HL-60/S4 treated with phorbol 12-myristate 13-acetate at 8.2 ng/mL for 4 days and 3 days (cell line): ENCODE measurements around the gene FLNB.

ENCODE experiments used
- in situ Hi-C: fragments of 300-500 bp; cut with MboI; formaldehyde crosslinking; loops from 2 replicates; pipeline ENCODE4 v1.15.0; 2022; ENCODE audit warnings: low sequenced_read_pairs

Gene FLNB

GRCh38 chr3:58008141-58009025 lies at the start of gene FLNB:
Gene FLNB (plus strand): TSS chr3:58008422. CDS start chr3:58008565, 143 bp downstream.
- in situ Hi-C loops: no loop called here

- in situ Hi-C loops: no loop called here
Observed at GRCh38 chr3:57958642-57959422, 49.4 kb upstream of the FLNB start.

DNA sequence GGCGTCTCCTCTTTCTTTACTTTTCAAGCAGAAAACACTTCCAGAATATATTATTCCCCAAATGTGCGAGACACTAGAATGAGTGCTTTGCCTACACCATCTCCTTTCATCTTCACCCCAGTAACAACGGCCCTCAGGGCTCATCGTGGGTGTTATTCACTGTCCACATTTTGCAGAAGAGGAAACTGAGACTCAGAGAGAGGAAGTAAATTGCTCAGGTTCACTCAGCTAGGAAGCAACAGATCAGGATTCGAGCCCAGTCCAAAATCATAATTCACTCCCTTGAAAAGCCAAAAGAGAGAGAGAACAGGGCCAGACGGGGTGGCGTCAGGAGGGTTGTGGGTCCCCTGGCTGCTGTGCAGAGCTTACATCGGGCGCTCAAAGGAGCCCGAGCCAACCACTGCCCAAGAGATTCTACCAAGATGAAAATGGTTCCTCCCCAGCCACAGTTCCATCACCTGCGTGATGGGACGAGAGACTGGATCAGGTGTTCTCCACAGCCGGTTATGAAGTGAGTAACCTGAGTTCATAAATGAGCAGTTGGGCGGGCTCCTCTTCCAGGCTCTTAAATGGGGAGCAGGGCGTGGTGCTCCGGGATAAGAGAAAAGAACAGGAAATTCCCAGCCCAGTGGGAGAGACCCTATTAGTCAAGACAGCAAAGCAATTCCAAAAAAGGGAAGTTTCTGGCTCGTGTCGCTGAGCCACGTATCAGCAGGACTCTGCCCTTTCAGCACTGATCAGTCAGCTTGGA lies 48.6 kb upstream of the FLNB start:
- in situ Hi-C loops: no loop called here

DNA sequence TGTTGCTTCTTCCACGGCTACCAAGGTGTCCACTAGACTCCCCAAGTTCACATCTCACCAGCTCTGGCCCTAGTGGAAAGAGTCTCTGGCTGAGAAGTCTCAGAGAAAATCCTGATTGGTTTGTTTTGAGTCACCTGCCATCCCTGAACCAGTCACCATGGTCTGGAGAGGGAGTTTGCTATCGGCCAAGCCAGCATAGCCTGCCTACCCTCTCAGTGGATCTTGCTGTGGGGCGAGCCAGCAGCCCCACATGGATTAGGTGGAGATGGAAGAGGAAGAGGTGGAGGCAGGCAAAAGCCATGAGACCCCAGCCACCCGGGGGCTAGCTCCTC lies 48.1 kb upstream of the FLNB start:
- in situ Hi-C loops: no loop called here

DNA sequence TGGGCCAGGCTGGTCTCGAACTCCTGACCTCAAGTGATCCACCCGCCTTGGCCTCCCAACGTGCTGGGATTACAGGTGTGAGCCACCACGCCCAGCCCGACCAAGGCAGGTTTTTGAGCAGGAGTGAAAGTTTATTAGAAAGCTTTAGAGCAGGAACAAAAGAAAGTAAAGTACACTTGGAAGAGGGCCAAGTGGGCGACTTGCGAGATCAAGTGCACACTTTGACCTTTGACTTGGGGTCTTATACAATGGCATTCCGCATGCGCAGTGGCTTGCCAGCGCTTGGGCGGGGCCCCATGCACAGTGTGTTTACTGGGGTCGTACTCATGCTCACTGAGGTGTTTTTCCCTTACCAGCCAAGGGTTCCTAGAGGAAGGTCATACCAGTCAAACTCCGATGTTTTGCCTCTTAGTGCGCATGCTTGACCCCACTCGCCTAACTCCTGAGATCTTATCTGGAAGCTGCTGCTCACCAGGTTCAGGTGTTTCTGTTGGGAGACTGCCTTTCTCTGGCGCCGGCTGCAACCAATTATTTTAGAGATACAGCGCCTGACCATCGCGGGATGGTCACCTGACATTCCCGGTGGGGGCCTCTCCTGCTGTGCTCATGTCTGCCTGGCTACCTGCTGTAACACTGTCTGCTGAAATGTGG lies 46.9 kb upstream of the FLNB start:
- in situ Hi-C loops: no loop called here

GRCh38 chr3:57961828-57962447 lies 46.3 kb upstream of the FLNB start:
- in situ Hi-C loops: no loop called here

- in situ Hi-C loops: no loop called here
Observed at GRCh38 chr3:57962448-57962834, 45.8 kb upstream of the FLNB start.

DNA sequence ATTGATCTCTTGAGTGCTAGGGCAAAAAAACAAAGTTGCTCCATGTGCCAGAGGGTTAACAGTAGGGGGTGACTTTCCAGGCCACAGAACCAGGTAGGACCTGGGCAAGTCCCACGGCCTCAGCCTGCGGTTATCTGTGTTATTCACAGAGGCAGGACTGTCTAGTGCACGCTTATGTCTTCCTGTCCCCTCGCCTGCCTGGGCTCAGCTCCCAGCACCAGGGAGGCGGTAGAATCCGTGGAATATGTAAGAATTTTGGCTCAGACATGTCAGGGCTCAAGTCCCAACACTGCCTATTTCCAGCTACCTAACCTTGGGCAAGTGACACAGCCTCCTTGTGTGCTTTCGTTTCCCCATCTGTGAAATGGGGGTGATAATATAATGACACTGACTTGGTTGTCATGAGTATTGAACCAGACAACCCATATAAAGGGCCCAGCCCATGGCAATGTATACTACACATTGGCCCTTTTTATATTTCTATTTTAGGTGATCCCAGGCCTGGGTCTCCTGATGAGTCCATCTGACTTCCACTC lies 44.3 kb upstream of the FLNB start:
- in situ Hi-C loops: no loop called here

GRCh38 chr3:57966829-57967228 lies 41.4 kb upstream of the FLNB start:
- in situ Hi-C loops: no loop called here

GRCh38 chr3:57967590-57967989 lies 40.6 kb upstream of the FLNB start:
- in situ Hi-C loops: no loop called here

- in situ Hi-C loops: no loop called here
Observed at GRCh38 chr3:57968501-57968900, 39.7 kb upstream of the FLNB start.

- in situ Hi-C loops: no loop called here
Observed at GRCh38 chr3:57971975-57972374, 36.2 kb upstream of the FLNB start.

GRCh38 chr3:57972531-57973111 lies 35.6 kb upstream of the FLNB start:
- in situ Hi-C loops: no loop called here

DNA sequence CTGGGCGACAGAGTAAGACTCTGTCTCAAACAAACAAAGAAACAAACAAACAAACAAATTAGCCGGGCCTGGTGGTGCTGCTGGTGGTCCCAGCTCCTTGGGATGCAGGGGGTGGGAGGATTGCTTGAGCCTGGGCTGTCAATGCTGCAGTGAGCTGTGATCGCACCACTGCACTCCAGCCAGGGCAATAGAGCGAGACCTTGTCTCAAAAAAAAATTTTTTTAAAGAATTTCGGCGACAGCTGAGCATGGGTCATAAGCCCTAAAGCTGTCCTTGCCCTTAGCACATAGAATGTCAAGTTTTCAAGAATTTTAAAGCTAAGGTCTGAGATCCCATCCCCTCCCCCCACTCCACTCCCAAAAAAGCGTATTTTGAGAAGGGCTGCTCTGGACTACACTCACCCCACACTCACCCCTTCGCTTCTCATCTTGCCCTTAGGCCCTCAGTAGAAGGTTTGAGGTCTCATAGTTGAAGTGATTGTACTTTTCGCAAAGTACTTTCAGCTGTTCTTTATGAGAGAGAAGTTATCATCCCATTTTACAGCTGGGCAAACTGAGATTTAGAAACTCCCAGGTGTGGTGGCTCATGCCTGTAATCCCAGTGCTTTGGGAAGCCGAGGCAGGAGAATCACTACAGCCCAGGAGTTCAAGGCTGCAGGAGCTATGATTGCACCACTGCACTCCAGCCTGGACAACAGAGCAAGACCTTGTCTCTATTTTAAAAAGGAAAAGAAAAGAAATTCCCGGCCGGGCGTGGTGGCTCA lies 34.3 kb upstream of the FLNB start:
- in situ Hi-C loops: no loop called here

DNA sequence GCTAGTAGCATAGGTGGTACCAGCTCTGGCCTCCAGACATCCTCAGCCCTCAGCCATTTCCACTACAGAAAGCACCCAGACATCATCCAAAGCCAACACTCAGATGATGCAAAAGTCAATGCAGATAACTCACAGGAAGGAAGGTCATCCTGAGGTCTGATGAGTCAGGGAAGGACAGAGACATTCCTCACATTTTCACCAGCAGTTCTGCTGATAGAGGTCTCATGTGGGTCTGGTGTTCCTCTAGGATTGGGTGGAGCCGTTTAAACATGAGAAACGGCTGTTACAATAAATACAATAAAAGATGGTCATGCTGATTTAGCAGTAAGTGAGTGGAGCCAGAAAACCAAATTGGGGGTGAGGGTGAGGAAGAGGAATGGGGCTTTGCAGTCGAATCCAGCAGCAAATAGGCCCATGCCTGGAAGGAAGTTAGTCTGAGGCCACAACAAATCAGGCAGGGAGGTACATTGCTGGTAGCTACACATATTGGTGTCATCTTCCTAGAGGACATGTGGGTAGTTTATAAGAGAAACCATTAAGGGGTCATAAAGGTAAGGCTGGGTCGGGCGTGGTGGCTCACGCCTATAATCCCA lies 33.3 kb upstream of the FLNB start:
- in situ Hi-C loops: no loop called here

DNA sequence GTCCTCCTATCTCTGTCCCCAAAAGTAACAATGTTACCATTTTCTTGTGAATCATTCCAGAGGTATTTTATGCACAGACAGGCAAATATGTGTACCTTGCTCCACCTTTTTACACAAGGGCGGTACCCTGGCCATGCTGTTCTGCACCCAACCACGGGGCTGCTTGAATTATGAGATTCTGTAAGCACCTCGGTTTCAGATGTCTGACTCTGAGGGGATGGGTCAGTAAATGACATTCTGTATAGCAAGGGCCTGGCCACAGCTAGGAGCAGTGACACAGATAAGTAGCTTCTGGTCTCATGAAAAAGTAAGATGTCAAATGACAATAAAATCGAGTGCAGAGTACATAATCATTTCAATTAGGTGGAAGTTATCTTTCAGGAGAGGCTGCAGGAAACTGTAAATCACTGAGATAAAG lies 30.4 kb upstream of the FLNB start:
- in situ Hi-C loops: no loop called here

GRCh38 chr3:57978316-57978715 lies 29.9 kb upstream of the FLNB start:
- in situ Hi-C loops: no loop called here

- in situ Hi-C loops: no loop called here
Observed at GRCh38 chr3:57980416-57980815, 27.8 kb upstream of the FLNB start.
